HEK293 (cell line): ENCODE measurements around the gene TBC1D5.

Source experiments
- ATF2 ChIP-seq: fragments of 450-650 bp; formaldehyde crosslinking; IDR thresholded peaks from 2 replicates; pipeline ENCODE4 v1.5.1; 2016; ENCODE audit warnings: missing biosample characterization, missing genetic modification characterization, low read depth
- EGR2 ChIP-seq: fragments of 450-650 bp; formaldehyde crosslinking; IDR thresholded peaks from 2 replicates; pipeline ENCODE4 v1.5.1; 2016; ENCODE audit warnings: low read depth, missing biosample characterization, missing genetic modification characterization
- GLIS1 ChIP-seq: fragments of 450-650 bp; formaldehyde crosslinking; IDR thresholded peaks from 2 replicates; pipeline ENCODE4 v1.5.1; 2016; ENCODE audit warnings: missing biosample characterization, missing genetic modification characterization
- MYNN ChIP-seq: fragments of 450-650 bp; formaldehyde crosslinking; IDR thresholded peaks from 2 replicates; pipeline ENCODE4 v1.5.1; 2016; ENCODE audit warnings: missing biosample characterization, missing genetic modification characterization, borderline replicate concordance
- REST ChIP-seq: fragments of 450-650 bp; formaldehyde crosslinking; IDR thresholded peaks from 2 replicates; pipeline ENCODE4 v1.5.1; 2016; ENCODE audit warnings: missing biosample characterization, missing genetic modification characterization
- SALL2 ChIP-seq: fragments of 450-650 bp; formaldehyde crosslinking; IDR thresholded peaks from 2 replicates; pipeline ENCODE4 v1.5.0; 2017; ENCODE audit warnings: missing biosample characterization, mild to moderate bottlenecking, missing genetic modification characterization, borderline replicate concordance
- SP2 ChIP-seq: fragments of 450-650 bp; formaldehyde crosslinking; IDR thresholded peaks from 2 replicates; pipeline ENCODE4 v1.5.1; 2016; ENCODE audit warnings: missing biosample characterization, missing genetic modification characterization
- TCF7L2 ChIP-seq: IDR thresholded peaks from 2 replicates; pipeline ENCODE4 v1.6.1; 2011; ENCODE audit warnings: low read depth, mild to moderate bottlenecking, inconsistent platforms, low read length, moderate library complexity, borderline replicate concordance
- ZBTB26 ChIP-seq: fragments of 450-650 bp; formaldehyde crosslinking; optimal IDR thresholded peaks from 2 replicates; pipeline ENCODE3; 2016; ENCODE audit warnings: missing biosample characterization, mild to moderate bottlenecking, missing genetic modification characterization
- ZFP3 ChIP-seq: fragments of 450-650 bp; formaldehyde crosslinking; IDR thresholded peaks from 2 replicates; pipeline ENCODE4 v1.5.1; 2016; ENCODE audit warnings: low read depth, missing biosample characterization, missing genetic modification characterization
- ZFP41 ChIP-seq: fragments of 450-650 bp; formaldehyde crosslinking; IDR thresholded peaks from 2 replicates; pipeline ENCODE4 v1.5.1; 2016; ENCODE audit warnings: missing biosample characterization, missing genetic modification characterization, borderline replicate concordance
- ZNF114 ChIP-seq: fragments of 450-650 bp; formaldehyde crosslinking; IDR thresholded peaks from 2 replicates; pipeline ENCODE4 v1.5.0; 2017; ENCODE audit warnings: missing biosample characterization, missing genetic modification characterization
- ZNF157 ChIP-seq: fragments of 450-650 bp; formaldehyde crosslinking; IDR thresholded peaks from 2 replicates; pipeline ENCODE4 v1.5.1; 2016; ENCODE audit warnings: missing biosample characterization, missing genetic modification characterization
- ZNF18 ChIP-seq: fragments of 450-650 bp; formaldehyde crosslinking; IDR thresholded peaks from 2 replicates; pipeline ENCODE4 v1.5.1; 2016; ENCODE audit warnings: missing biosample characterization, missing genetic modification characterization
- ZNF311 ChIP-seq: fragments of 450-650 bp; formaldehyde crosslinking; IDR thresholded peaks from 2 replicates; pipeline ENCODE4 v1.5.1; 2017; ENCODE audit warnings: missing biosample characterization, missing genetic modification characterization, borderline replicate concordance
- ZNF362 ChIP-seq: fragments of 450-650 bp; formaldehyde crosslinking; IDR thresholded peaks from 2 replicates; pipeline ENCODE4 v1.5.1; 2016; ENCODE audit warnings: missing biosample characterization, missing genetic modification characterization
- ZNF366 ChIP-seq: fragments of 450-650 bp; formaldehyde crosslinking; conservative IDR thresholded peaks from 2 replicates; pipeline ENCODE4 v1.5.1; 2016; ENCODE audit warnings: missing biosample characterization, missing genetic modification characterization
- ZNF423 ChIP-seq: fragments of 450-650 bp; formaldehyde crosslinking; IDR thresholded peaks from 2 replicates; pipeline ENCODE4 v1.5.1; 2016; ENCODE audit warnings: missing biosample characterization, missing genetic modification characterization
- ZNF426 ChIP-seq: fragments of 450-650 bp; formaldehyde crosslinking; IDR thresholded peaks from 2 replicates; pipeline ENCODE4 v1.5.1; 2017; ENCODE audit warnings: missing biosample characterization, missing genetic modification characterization, mild to moderate bottlenecking, inconsistent platforms, moderate library complexity
- ZNF555 ChIP-seq: fragments of 450-650 bp; formaldehyde crosslinking; conservative IDR thresholded peaks from 2 replicates; pipeline ENCODE4 v1.5.1; 2017; ENCODE audit warnings: missing biosample characterization, mild to moderate bottlenecking, missing genetic modification characterization, inconsistent platforms
- ZNF600 ChIP-seq: fragments of 450-650 bp; formaldehyde crosslinking; IDR thresholded peaks from 2 replicates; pipeline ENCODE4 v1.5.1; 2016; ENCODE audit warnings: missing biosample characterization, missing genetic modification characterization
- ZNF626 ChIP-seq: fragments of 450-650 bp; sonication (Bioruptor Pico); formaldehyde crosslinking; IDR thresholded peaks from 2 replicates; pipeline ENCODE4 v1.5.1; 2018; ENCODE audit warnings: missing biosample characterization, missing genetic modification characterization, inconsistent platforms
- ZNF658 ChIP-seq: fragments of 450-650 bp; formaldehyde crosslinking; IDR thresholded peaks from 2 replicates; pipeline ENCODE4; 2016; ENCODE audit warnings: missing biosample characterization, missing genetic modification characterization
- ZNF747 ChIP-seq: fragments of 450-650 bp; formaldehyde crosslinking; IDR thresholded peaks from 2 replicates; pipeline ENCODE4 v1.5.1; 2016; ENCODE audit warnings: missing biosample characterization, missing genetic modification characterization
- ZNF76 ChIP-seq: fragments of 450-650 bp; formaldehyde crosslinking; IDR thresholded peaks from 2 replicates; pipeline ENCODE4; 2016; ENCODE audit warnings: low read depth, missing biosample characterization, missing genetic modification characterization, borderline replicate concordance
- ZNF777 ChIP-seq: fragments of 450-650 bp; formaldehyde crosslinking; IDR thresholded peaks from 2 replicates; pipeline ENCODE4 v1.5.1; 2017; ENCODE audit warnings: missing biosample characterization, missing genetic modification characterization, borderline replicate concordance
- ZNF837 ChIP-seq: fragments of 450-650 bp; formaldehyde crosslinking; IDR thresholded peaks from 2 replicates; pipeline ENCODE4 v1.5.1; 2016; ENCODE audit warnings: missing biosample characterization, missing genetic modification characterization
- ZSCAN23 ChIP-seq: fragments of 450-650 bp; formaldehyde crosslinking; IDR thresholded peaks from 2 replicates; pipeline ENCODE4 v1.5.1; 2016; ENCODE audit warnings: missing biosample characterization, missing genetic modification characterization
- ZSCAN30 ChIP-seq: fragments of 450-650 bp; IDR thresholded peaks from 2 replicates; pipeline ENCODE4 v1.5.1; 2018; ENCODE audit warnings: missing biosample characterization, mild to moderate bottlenecking, missing genetic modification characterization, moderate library complexity

TBC1D5 gene

GRCh38 chr3:17742102-17742879, at the start of gene TBC1D5 (continued):
- TF ChIP-seq MYNN (tag by site-specific recombination) (no peak), ZSCAN23 (tag by site-specific recombination) (peak; percentile 62; the same call in 1 of the 2 replicates), ZNF747 (tag by site-specific recombination) (no peak), ZNF76 (tag by site-specific recombination) (peak; percentile 63; the same call in 1 of the 2 replicates), ZNF366 (tag by site-specific recombination) (peak; percentile 86), ZNF777 (tag by site-specific recombination) (peak; percentile 83; the same call in 1 of the 2 replicates), ZNF18 (tag by site-specific recombination) (no peak), TCF7L2 (no peak; the same call in 1 of the 2 replicates), ZNF626 (tag by site-specific recombination) (no peak), ZNF157 (no peak), GLIS1 (tag by site-specific recombination) (peak; percentile 91), ZSCAN30 (tag by site-specific recombination) (peak; percentile 92), ZFP41 (tag by site-specific recombination) (no peak), SALL2 (tag by site-specific recombination) (no peak), SP2 (tag by site-specific recombination) (peak; percentile 78), ZNF423 (tag by site-specific recombination) (peak; percentile 91), ZNF658 (tag by site-specific recombination) (no peak), EGR2 (tag by site-specific recombination) (peak; percentile 95), ZNF837 (0 out of 2 replicates have a peak, but pooled peaks have one; percentile 73), ZBTB26 (tag by site-specific recombination) (peak; percentile 99), ZNF426 (tag by site-specific recombination) (no peak), ZNF600 (tag by site-specific recombination) (peak; percentile 92), REST (tag by site-specific recombination) (peak; percentile 39; the same call in 1 of the 2 replicates), ZNF311 (tag by site-specific recombination) (no peak), ZFP3 (no peak), ZNF362 (tag by site-specific recombination) (no peak), ATF2 (no peak), ZNF114 (tag by site-specific recombination) (no peak), ZNF555 (tag by site-specific recombination) (no peak)
